Heart right ventricle (tissue), 16 donors: ENCODE results near the gene PCARE. TPM values are rescaled to one million over a fixed set of nuclear protein-coding genes. Genes with fewer than 3 reads are reported as not detected.

ENCODE experiments used
- ATAC-seq, 8 donors: fragments of 200-7000 bp; cut with Tn5 transposase; one replicate each; pipeline ENCODE4 v1.9.1; 2020; ENCODE audit warnings: mild to moderate bottlenecking in 8 of 8, moderate library complexity in 8 of 8, moderate number of reproducible peaks in 1 of 8
- DNase-seq, 2 donors: peaks; one replicate each; pipeline ENCODE4 v3.0.0-alpha.2; 2020
- H3K27ac ChIP-seq, 10 donors: fragments of 200-600 bp; sonication (generic) in 2 of 10; one replicate each; pipeline versions ENCODE4 v1.5.0 to v1.8.0; 2020 to 2022; ENCODE audit warnings: mild to moderate bottlenecking in 3 of 10
- H3K27me3 ChIP-seq, 7 donors: fragments of 200-600 bp; one replicate each; pipeline ENCODE4 v1.8.0; 2021 to 2022; ENCODE audit warnings: mild to moderate bottlenecking in 2 of 7
- H3K36me3 ChIP-seq, 9 donors: fragments of 200-600 bp; sonication (generic) in 1 of 9; one replicate each; pipeline versions ENCODE4 v1.5.0 to v1.8.0; 2020 to 2022; ENCODE audit warnings: mild to moderate bottlenecking in 2 of 9
- H3K4me1 ChIP-seq, 9 donors: fragments of 200-600 bp; sonication (generic) in 1 of 9; one replicate each; pipeline versions ENCODE4 v1.5.0 to v1.8.0; 2020 to 2022; ENCODE audit warnings: mild to moderate bottlenecking in 4 of 9
- H3K4me3 ChIP-seq, 10 donors: fragments of 200-600 bp; sonication (generic) in 2 of 10; one replicate each; pipeline versions ENCODE4 v1.5.0 to v1.8.0; 2020 to 2022; ENCODE audit warnings: mild to moderate bottlenecking in 7 of 10, moderate library complexity in 2 of 10
- H3K9me3 ChIP-seq, 11 donors: fragments of 200-600 bp in 10 of 11; sonication (generic) in 2 of 11; one replicate each; pipeline versions ENCODE4 v1.5.0 to v1.8.0; 2013 to 2022; ENCODE audit warnings: mild to moderate bottlenecking in 2 of 11, control low read depth in 1 of 11, moderate library complexity in 1 of 11
- CTCF ChIP-seq, 9 donors: fragments of 200-600 bp; sonication (generic) in 2 of 9; IDR thresholded peaks; one replicate each; pipeline versions ENCODE4 v1.5.0 to v1.8.0; 2021 to 2022; ENCODE audit warnings: antibody characterized with exemption in 9 of 9, mild to moderate bottlenecking in 5 of 9, moderate library complexity in 1 of 9
- WGBS, 2 donors: extraction: QIAGEN DNeasy Blood & Tissue Kit; methylation state at CpG; one replicate each; pipeline ENCODE4 v1.1.7; 2013; ENCODE audit warnings: inconsistent platforms in 1 of 2; 5-methylcytosine and 5-hydroxymethylcytosine counted together
- intact Hi-C, 10 donors: fragments of 100-400 bp; cut with DNase I; formaldehyde crosslinking; loops; one replicate each; pipeline versions ENCODE4 v1.11.1 to v1.14.2; 2022
- polyA plus RNA-seq, 2 donors: library from polyadenylated mRNA; stranded (reverse); fragments of 200-250 nt; gene quantifications; one replicate each; pipeline ENCODE4 v1.2.3, GENCODE V29; 2013
- total RNA-seq, 10 donors: library from RNA; stranded (reverse); fragmentation: NEBNext Ultra II Directional in 3 of 10; extraction: Animal tissue kit (Norgen Biotek cat#: 25700) in 3 of 10; gene quantifications; one replicate each; pipeline versions ENCODE4 v1.2.1 to v1.2.4, GENCODE V29; 2021 to 2023
- donor health status: Arrhythmogenic right ventricular cardiomyopathy.
- donor health status: ischemic (EF 13 %, LVEDD 7.1; RV severe dilation, severe dysfunction).
- donor health status: healthy with polysubstance abuse.
- donor health status: DM: no; HTN: yes; CAD: no.
- donor health status: DM: no; HTN: no; CAD: no.
- donor health status: ischemic (EF 25% LVEDD 6.9; RV normal size, moderate dysfunction).
- donor health status: ischemic (EF 25% LVEDD 5.7; RV mildly dilated, moderate dysfunction).
- donor health status: healthy.
- donor health status: DM: yes; HTN: yes; CAD: no.
- donor health status: Ischemic cardiomyopathy.
- donor health status: ischemic (EF 35%, LVEDD 5.7; RV mildly dilated, moderate dysfunction).
- donor health status: nonischemic (EF 11% LVEDD 7.7; RV severe dilation, severe dysfunction).
- donor health status: DM: yes; HTN: yes; CAD: no.
- donor health status: PGD.
- donor health status: ischemic (EF 29% LVEDD 5.4; RV normal size, mild dysfunction).
- donor health status: nonischemic (EF 23%, LVEDD 6.1; RV moderate dilation, normal function).

Gene PCARE
- total and polyA plus RNA-seq, 12 donors = 0.04 to 3.3 (median 1.1) TPM

DNA sequence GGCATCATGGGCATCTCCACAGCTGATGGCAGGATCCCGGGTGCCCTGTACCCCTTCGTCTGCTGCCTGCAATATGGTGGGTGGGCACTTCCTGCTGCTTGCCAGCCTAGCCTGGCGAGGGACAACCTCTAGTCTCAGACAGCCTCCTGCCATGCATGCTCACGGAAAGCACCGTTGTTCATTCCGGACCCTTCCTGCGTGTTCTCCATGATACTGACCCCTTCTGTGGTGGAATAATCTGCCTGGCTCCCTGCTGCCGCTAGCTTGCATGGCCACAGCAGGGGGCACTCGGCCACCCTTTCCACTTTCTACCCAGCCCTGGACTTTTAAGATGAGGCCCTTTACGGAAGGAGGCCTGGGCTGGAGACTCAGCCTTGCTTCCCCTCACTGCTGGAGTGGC, 12.0 kb downstream of the PCARE start:
- WGBS, 2 donors = 93 to 96% methylated on average over 10 of the region's 10 CpGs
- no peak overlapping the region for H3K27ac ChIP-seq
- ATAC-seq = no peak
- no peak for DNase-seq
- TF ChIP-seq CTCF (IDR thresholded peaks at IDR 0.05) = no peak
- H3K36me3 ChIP-seq = no peaks in the 10 kb centered on the region
- intact Hi-C loops = no loop called here
- peaks cover 0 to 21% (median 7%) of the 10 kb centered on the region in 9 donors for H3K4me1 ChIP-seq
- no peaks in the 10 kb centered on the region for H3K9me3 ChIP-seq
- H3K27me3 ChIP-seq = no peaks in the 10 kb centered on the region
- H3K4me3 ChIP-seq = no peak overlapping the region

GRCh38 chr2:29061616-29062015, 12.7 kb downstream of the PCARE start:
- H3K27me3 ChIP-seq = no peaks in the 10 kb centered on the region
- ATAC-seq (no peak), DNase-seq (no peak)
- 85 to 86% methylated on average over 3 of the region's 3 CpGs for WGBS, 2 donors
- H3K27ac ChIP-seq = no peak overlapping the region
- intact Hi-C loops = no loop called here
- no peaks in the 10 kb centered on the region for H3K36me3 ChIP-seq
- peaks cover 0 to 16% (median 7%) of the 10 kb centered on the region in 9 donors for H3K4me1 ChIP-seq
- TF ChIP-seq CTCF (IDR thresholded peaks at IDR 0.05) = no peak
- no peak overlapping the region for H3K4me3 ChIP-seq
- H3K9me3 ChIP-seq = no peaks in the 10 kb centered on the region

DNA sequence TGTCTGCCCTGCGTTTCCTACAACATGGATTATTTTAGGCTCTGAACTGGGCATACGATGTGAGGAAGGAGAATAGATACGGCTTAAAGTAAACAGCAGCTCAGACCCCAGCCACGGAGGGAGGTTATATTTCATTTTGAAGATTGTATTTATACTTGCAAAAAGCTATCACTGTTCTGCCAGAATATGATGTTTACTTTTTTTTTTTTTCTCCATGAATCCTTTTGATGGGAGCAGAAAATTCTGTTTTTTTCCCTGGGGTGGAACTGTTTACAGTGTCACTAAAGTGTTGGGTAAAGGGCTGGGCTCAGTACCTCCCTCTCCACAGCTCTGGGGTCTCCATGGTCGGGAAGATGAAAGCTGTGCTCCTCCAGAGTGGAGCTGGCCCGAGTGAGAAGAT, 13.1 kb downstream of the PCARE start:
- H3K4me3 ChIP-seq = no peak overlapping the region
- no peak for TF ChIP-seq CTCF (IDR thresholded peaks at IDR 0.05)
- DNase-seq (no peak), ATAC-seq (no peak)
- intact Hi-C loops = no loop called here
- no peaks in the 10 kb centered on the region for H3K27me3 ChIP-seq
- H3K4me1 ChIP-seq = peaks cover 0 to 16% (median 7%) of the 10 kb centered on the region in 9 donors
- H3K9me3 ChIP-seq = no peaks in the 10 kb centered on the region
- H3K27ac ChIP-seq = no peak overlapping the region
- 65 to 70% methylated on average over 6 of the region's 6 CpGs for WGBS, 2 donors
- no peaks in the 10 kb centered on the region for H3K36me3 ChIP-seq

DNA sequence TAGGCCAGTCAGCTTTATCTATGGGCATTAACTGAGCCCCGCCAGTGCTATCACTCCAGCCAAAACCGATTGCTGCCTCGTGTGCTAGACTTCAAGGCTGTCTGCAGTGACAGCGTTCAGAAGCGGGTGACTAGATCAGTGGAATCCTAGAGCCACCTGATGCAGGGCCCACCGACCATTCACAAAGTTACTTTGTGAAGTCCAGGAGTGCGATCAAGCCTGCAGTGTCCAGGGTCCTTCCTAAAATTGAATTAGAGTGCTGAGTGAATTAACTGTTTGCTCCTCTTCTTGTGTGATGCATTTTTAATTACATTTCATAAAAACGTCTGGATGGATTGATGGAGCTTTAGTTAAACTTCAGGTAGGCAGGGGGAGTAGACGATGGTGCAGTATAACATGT, 13.9 kb downstream of the PCARE start:
- Histone ChIP-seq H3K4me3 (no peak overlapping the region), H3K4me1 (peaks cover 0 to 16% (median 6%) of the 10 kb centered on the region in 9 donors), H3K9me3 (no peaks in the 10 kb centered on the region), H3K27ac (no peak overlapping the region), H3K27me3 (no peaks in the 10 kb centered on the region), H3K36me3 (no peaks in the 10 kb centered on the region)
- 68 to 77% methylated on average over 9 of the region's 9 CpGs for WGBS, 2 donors
- intact Hi-C loops = no loop called here
- ATAC-seq = no peak
- no peak for DNase-seq
- no peak for TF ChIP-seq CTCF (IDR thresholded peaks at IDR 0.05)
